ENCODE data around the gene SLFN12L.

Gene SLFN12L

DNA sequence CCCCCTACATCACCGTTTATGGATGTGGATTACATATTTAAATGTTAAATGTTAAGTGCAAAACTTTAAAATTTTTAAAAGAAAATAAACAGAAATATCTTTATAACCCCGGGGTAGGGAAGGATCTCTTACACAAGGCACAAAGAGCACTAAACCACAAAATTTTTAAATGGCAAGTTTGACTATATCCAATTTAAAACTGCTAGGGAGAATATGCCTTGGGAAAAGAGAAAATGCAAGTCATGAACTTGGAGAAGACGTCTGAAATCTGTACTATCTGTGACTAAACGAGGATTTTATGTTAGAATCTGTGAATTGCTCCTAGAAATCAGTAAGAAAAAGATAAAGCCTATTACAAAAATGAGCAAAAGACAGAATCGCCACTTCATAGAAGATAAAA, 60.2 kb downstream of the SLFN12L start:
- Histone ChIP-seq H3K4me2 (ENCODE audit: low read length) (no peak overlapping the region), H3K36me3 (replicated peaks; ENCODE audit: low read depth, low read length) (no peaks in the 10 kb centered on the region), H3K79me2 (ENCODE audit: low read length) (no peaks in the 10 kb centered on the region), H3K4me1 (ENCODE audit: low read length) (no peaks in the 10 kb centered on the region), H3K4me3 (ENCODE audit: low read length) (no peak overlapping the region), H3K27me3 (ENCODE audit: low read depth, low read length) (peaks cover 37% of the 10 kb centered on the region), H3K27ac (ENCODE audit: low read length) (no peak overlapping the region), H2AFZ (ENCODE audit: low read depth, low read length) (no peak overlapping the region), H3K9ac (ENCODE audit: low read length) (no peak overlapping the region), H3K9me3 (ENCODE audit: insufficient read depth, low read length) (no peaks in the 10 kb centered on the region), H4K20me1 (ENCODE audit: insufficient read depth, low read length) (no peaks in the 10 kb centered on the region)
- TF ChIP-seq CTCF (IDR thresholded peaks at IDR 0.05; ENCODE audit: low read depth, low read length) (no peak), EZH2phosphoT487 (IDR thresholded peaks at IDR 0.05; ENCODE audit: low read depth) (no peak)

DNA sequence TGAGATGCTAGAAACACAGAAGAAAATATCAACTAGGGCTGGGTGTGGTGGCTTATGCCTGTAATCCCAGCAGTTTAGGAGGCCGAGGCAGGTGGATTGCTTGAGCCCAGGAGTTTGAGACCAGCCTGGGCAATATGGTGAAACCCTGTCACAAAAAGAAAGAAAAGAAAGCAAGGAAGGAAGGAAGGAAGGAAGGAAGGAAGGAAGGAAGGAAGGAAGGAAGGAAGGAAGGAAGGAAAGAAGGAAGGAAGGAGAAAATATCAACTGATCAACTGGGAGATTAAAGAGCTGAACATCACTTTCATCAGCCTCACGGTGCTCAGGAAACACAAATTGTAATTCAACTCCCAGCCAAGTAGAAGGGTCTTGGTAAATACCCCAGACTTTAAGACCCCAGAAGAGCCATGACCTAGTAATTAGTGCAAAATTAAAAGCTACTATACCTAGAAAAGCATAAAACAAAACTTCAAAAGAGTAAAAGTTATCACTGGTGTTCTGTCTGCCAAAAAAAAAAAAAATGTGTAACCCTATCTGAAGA, 61.1 kb downstream of the SLFN12L start:
- Histone ChIP-seq H3K27ac (ENCODE audit: low read length) (no peak overlapping the region), H3K79me2 (ENCODE audit: low read length) (no peaks in the 10 kb centered on the region), H2AFZ (ENCODE audit: low read depth, low read length) (no peak overlapping the region), H3K4me3 (ENCODE audit: low read length) (no peak overlapping the region), H3K27me3 (ENCODE audit: low read depth, low read length) (peaks cover 37% of the 10 kb centered on the region), H3K4me2 (ENCODE audit: low read length) (no peak overlapping the region), H3K9ac (ENCODE audit: low read length) (no peak overlapping the region), H4K20me1 (ENCODE audit: insufficient read depth, low read length) (no peaks in the 10 kb centered on the region), H3K4me1 (ENCODE audit: low read length) (no peaks in the 10 kb centered on the region), H3K36me3 (replicated peaks; ENCODE audit: low read depth, low read length) (no peaks in the 10 kb centered on the region), H3K9me3 (ENCODE audit: insufficient read depth, low read length) (no peaks in the 10 kb centered on the region)
- TF ChIP-seq CTCF (IDR thresholded peaks at IDR 0.05; ENCODE audit: low read depth, low read length), result no peak
- no peak for TF ChIP-seq EZH2phosphoT487 (IDR thresholded peaks at IDR 0.05; ENCODE audit: low read depth)

DNA sequence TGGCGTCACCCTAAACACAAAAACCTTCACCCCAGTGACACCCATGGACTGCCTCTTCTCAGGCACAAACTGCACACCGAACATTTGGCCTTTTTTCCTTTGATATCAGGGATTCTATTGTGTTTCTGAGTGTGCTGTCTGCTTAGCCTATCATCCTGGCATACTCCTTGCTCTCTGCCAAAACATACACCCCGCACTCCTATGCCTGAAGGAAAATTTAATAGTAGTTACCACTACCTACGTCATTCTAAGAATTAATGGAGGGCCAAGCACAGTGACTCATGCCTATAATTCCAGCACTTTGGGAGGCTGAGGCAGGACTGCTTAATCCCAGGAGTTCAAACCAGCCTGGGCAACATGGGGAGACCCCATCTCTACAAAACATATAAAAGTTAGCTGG, 69.0 kb downstream of the SLFN12L start:
- Histone ChIP-seq H3K4me1 (ENCODE audit: low read length) (no peaks in the 10 kb centered on the region), H3K4me3 (ENCODE audit: low read length) (no peak overlapping the region), H4K20me1 (ENCODE audit: insufficient read depth, low read length) (no peaks in the 10 kb centered on the region), H3K9me3 (ENCODE audit: insufficient read depth, low read length) (no peaks in the 10 kb centered on the region), H3K27ac (ENCODE audit: low read length) (no peak overlapping the region), H3K9ac (ENCODE audit: low read length) (no peak overlapping the region), H2AFZ (ENCODE audit: low read depth, low read length) (no peak overlapping the region), H3K36me3 (replicated peaks; ENCODE audit: low read depth, low read length) (no peaks in the 10 kb centered on the region), H3K4me2 (ENCODE audit: low read length) (no peak overlapping the region), H3K79me2 (ENCODE audit: low read length) (no peaks in the 10 kb centered on the region), H3K27me3 (ENCODE audit: low read depth, low read length) (peaks cover 4% of the 10 kb centered on the region; the same call in 1 of the 2 replicates)
- TF ChIP-seq CTCF (IDR thresholded peaks at IDR 0.05; ENCODE audit: low read depth, low read length), result no peak
- no peak for TF ChIP-seq EZH2phosphoT487 (IDR thresholded peaks at IDR 0.05; ENCODE audit: low read depth)

DNA sequence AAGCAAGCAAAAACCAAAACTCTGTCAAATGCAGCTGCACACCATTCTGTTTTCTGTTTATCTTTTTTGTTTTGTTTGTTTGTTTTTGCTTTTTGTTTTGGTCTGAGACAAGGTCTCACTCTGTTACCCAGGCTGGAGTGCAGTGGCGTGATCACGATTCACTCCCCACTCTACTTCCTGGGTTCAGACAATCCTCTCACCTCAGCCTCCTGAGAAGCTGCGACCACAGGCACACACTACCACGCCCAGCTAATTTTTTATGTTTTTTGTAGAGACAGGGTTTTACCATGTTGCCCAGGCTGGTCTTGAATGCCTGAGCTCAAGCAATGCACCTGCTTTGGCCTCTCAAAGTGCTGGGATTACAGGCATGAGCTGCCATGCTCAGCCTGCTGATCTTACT, 69.7 kb downstream of the SLFN12L start:
- H3K4me3 ChIP-seq (ENCODE audit: low read length), result no peak overlapping the region
- TF ChIP-seq CTCF (IDR thresholded peaks at IDR 0.05; ENCODE audit: low read depth, low read length), result no peak
- TF ChIP-seq EZH2phosphoT487 (IDR thresholded peaks at IDR 0.05; ENCODE audit: low read depth), result no peak
- no peaks in the 10 kb centered on the region for H3K36me3 ChIP-seq (replicated peaks; ENCODE audit: low read depth, low read length)
- no peak overlapping the region for H3K9ac ChIP-seq (ENCODE audit: low read length)
- H3K4me2 ChIP-seq (ENCODE audit: low read length), result no peak overlapping the region
- H3K79me2 ChIP-seq (ENCODE audit: low read length), result no peaks in the 10 kb centered on the region
- H3K9me3 ChIP-seq (ENCODE audit: insufficient read depth, low read length), result no peaks in the 10 kb centered on the region
- no peak overlapping the region for H3K27ac ChIP-seq (ENCODE audit: low read length)
- peaks cover 10% of the 10 kb centered on the region; the same call in 1 of the 2 replicates for H3K27me3 ChIP-seq (ENCODE audit: low read depth, low read length)
- no peaks in the 10 kb centered on the region for H3K4me1 ChIP-seq (ENCODE audit: low read length)
- no peak overlapping the region for H2AFZ ChIP-seq (ENCODE audit: low read depth, low read length)
- H4K20me1 ChIP-seq (ENCODE audit: insufficient read depth, low read length), result no peaks in the 10 kb centered on the region
